Measurements from ENCODE around the gene HTR7. TPM values are rescaled to one million over a fixed set of nuclear protein-coding genes. Genes with fewer than 3 reads are reported as not detected.

Gene HTR7
- total RNA-seq, 1 experiment from 2014 or later, result 36.5 TPM

DNA sequence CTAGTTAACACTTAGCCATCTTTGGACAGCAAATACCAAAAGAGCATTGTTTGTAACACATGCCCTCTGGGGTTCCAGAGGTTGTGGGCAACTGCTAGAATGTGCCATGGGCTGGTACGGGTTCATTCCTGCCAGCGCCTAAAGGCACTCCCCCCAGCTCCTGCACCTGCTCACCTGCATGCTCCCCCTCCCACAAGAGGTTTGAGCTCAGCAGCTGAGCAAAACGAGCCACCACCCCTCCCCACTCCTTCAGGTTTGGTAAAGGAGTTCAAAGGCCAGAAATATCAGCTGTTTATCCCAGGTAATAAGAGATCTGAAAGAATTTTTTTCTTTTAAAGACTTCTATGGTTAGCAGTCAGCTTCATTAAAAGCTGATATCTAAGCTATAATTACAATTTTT lies 53.5 kb downstream of the HTR7 start:
- no peak for DNase-seq (ENCODE audit: low read depth)

DNA sequence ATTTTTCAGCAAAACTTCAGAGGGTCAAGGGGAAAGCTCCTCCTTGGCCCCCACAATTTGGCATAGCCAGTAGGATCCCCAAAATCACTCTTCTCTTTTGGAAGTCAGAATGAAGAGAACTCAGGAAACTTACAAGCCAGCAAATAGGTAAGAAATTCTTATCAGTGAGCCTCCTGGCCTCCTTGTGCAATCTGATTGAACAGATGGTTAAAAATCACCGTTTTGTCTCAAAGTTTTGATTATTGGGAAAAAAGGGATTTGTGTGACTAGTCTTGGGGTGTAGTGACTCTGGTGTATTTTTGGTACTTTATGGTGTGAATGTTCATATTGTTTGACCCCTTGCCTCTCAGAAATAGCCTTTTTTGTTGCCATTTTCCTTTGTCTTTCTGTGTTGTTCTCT lies 56.2 kb downstream of the HTR7 start:
- no peak for DNase-seq (ENCODE audit: low read depth)

DNA sequence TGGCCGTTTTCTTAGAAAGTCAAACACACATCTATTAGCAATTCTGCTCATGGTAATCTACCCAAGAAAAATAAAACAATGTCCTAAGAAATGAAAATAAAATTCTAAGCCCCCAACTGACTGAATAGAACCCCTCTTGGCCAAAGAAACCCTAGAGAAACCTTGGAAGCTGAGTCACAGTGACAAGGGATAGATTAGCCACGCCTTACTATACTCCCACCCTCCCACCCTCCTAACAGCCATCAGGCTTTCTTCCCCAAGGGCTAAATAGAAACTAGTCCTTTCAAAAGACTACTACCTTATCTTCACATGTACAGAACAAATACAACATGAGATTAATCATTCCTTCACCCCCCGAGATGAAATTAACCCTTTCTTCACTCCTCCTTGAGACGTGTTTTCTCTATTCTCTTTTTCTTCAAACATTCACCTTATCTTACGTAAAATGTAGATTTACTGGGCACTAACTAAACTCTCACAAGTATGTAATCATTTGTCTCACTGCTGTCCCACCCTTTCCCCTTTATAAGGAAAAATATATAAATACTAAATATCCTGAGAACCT lies 57.5 kb downstream of the HTR7 start:
- DNase-seq (ENCODE audit: low read depth), result no peak

DNA sequence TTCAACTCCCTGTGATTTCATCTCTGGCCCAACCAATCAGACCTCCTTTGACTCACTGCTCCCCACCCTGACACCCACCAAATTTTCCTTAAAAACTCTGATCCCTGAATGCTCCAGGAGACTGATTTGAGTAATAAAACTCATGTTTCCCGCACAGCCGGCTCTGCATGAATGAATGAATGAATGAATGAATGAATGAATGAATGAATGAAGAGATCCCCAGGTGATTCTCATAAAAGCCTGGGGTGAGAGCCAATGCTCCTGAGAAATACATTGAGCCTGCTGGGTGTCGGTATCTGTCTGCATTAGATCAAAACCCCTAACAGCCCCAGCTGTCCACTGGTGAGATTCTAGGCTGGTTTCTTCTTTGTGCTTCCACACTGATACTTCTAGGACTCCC lies 58.7 kb downstream of the HTR7 start:
- no peak for DNase-seq (ENCODE audit: low read depth)

DNA sequence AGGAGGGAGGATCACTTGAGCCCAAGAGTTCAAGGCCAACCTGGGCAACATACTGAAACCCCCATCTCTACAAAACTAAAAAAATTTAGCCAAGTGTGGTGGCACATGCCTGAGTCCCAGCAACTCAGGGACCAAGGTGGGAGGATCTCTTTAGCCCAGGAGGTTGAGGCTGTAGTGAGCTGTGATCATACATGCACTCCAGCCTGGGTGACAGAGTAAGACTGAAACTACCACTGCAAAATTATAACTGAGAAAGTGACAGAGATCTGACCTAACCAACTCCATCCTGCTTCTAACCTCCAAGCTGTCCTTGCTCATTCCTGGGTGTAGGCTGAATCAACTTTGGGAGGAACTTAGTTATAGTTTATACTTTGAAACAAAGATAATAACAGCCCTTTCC lies 59.4 kb downstream of the HTR7 start:
- no peak for DNase-seq (ENCODE audit: low read depth)

DNA sequence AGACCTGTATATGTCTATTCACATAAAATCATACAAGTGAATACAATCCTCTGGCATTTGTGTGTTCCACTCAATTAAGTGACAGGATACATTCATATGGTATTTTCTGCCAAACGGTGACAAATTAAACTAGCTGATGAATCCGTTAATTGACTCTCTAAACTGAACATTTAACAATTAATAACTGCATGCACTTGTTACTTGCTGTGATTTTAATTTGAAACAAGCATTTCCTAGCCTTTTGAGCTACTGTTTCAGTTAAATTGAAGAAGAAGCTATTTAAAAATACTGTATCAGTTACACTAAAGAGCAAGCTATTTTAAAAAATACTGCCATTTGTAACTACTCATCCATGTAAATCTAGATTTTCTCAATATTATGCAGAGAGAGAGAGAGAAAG lies 67.4 kb downstream of the HTR7 start:
- DNase-seq (ENCODE audit: low read depth), result no peak

DNA sequence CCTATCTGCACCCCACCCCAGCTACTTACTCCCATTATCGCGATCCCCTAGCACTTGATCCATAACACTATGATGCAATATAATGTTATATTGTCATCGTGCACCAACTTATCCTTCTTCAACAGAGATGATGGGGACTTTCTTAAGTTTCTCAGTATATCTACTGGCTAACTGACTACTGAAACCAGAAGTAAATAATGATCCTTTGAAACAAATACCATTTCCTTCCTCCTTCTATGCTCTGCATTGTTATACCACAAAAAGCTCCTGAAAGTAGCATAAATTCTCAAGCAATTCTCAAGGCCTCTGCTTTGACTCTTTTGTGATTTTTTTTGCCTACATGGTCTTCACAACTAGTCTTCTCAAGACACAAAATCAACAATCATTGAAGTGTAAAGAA lies 68.9 kb downstream of the HTR7 start:
- no peak for DNase-seq (ENCODE audit: low read depth)

DNA sequence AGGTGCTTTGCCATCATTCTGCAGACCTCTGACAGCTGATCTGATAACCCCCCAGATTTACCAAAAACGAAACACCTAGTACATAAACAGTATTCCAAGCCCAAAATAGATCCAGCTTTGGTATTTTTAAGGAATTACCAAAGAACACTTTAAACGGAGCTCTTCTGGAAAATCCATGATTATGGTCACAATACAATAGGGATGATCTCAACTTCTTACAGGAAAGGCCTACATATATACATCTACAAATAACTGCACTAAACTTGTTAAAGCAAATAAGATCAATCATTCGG lies 69.7 kb downstream of the HTR7 start:
- no peak for DNase-seq (ENCODE audit: low read depth)

DNA sequence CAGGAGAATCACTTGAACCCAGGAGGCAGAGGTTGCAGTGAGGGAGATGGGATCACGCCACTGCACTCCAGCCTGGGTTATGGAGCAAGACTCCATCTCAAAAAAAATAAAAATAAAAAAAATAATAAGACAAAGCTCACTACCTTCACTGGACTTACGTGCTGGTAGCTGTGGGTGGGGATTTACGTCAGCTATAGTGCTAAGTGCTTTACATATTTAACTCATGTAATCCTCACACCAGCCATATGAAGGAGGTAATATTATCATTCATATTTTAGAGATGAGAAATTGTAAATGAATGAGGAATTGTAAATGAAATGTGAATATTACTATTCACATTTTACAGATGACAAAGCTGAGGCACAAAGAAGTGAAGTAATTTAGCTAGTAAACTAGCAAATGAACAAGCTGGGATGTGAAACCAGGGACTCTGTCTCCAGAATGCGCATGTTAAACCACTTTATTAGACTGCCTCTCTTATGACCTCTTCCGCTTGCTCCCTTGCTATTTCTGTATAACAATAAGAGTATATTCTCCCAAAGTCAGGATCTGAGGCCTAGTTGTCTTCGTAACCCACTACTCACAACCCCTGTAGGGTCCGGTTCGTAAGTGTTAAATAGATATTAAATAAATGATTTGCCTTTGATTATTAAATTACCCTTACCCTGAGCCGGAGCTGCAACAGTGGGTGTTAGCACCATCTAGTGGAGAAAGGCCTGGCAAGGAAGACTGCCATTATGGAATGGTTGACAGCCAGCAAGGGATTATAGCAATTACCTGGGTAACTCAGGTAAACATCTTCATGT lies 70.2 kb downstream of the HTR7 start:
- peak; percentile 41 for DNase-seq (ENCODE audit: low read depth)

DNA sequence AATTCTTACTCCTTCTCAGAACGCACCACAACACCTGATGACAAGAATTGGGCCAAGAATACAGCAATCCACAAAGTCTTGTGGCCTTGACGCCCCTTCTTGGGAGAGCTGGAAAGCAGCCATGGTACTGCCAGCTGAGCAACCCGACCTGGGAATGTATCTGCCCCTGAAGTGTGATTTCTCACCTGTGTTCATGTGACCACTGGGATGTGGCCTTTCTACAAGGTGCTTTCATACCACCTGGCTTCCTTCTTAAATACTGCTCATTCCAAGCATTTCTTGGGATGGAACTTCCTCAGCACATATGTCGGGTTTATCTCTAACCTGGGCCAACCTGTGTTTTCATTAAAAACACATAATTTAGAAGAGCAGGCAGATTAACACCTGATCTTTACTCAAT lies 72.1 kb downstream of the HTR7 start:
- DNase-seq (ENCODE audit: low read depth), result no peak

DNA sequence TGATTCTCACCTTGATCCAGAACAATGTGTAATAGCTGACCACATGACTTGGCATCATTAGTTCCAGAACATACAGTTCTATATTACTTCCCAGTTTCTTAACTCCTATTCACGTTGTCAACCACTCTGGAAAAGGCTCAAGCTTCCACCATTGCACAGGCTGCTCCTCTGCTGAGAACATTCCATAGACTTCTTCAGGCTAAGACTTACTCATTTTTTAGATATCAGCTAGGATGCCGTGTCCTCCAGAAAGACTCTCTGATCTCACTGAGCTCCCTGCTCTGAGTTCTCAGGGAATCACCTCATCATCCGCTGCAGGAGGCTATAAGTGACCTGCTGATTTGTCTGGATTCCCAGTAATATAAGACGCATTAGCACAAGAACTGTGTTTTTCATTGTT lies 73.1 kb downstream of the HTR7 start:
- no peak for DNase-seq (ENCODE audit: low read depth)

DNA sequence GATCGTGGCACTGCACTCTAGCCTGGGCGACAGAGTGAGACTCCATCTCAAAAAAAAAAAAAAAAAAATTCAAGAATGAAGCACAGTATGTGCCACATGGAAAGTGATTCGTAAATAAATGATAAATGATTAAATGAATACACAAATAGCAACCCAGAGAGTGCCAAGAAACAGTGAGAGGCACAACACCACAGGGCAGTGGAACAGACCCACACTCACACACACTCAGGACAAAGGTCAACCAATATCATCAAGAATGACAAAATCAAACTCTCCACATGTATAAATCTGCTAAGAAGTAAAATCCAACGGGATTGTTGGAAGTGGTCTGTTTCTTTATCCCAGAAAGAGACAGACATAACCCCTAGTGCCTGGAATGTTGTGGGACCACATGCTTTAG lies 77.4 kb downstream of the HTR7 start:
- DNase-seq (ENCODE audit: low read depth), result no peak

DNA sequence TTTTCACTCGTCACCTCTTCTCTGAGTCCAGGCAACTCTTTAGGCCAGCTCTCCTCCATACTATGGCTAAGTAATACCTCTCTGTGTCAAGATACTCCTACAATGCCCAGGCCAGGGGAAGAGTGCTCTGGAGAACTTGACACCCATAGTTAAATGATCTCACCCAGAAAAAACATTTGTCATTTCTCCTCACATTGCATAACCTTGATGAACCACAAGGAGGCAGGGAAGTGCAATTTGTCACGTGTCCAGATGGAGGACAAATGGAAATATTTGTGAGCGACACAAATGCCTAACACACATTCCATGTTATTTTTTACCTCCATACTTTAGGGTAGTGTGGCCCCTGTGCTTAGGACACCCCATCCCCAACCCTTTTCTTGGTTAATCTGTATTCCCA lies 78.3 kb downstream of the HTR7 start:
- peak; percentile 17 for DNase-seq (ENCODE audit: low read depth)

DNA sequence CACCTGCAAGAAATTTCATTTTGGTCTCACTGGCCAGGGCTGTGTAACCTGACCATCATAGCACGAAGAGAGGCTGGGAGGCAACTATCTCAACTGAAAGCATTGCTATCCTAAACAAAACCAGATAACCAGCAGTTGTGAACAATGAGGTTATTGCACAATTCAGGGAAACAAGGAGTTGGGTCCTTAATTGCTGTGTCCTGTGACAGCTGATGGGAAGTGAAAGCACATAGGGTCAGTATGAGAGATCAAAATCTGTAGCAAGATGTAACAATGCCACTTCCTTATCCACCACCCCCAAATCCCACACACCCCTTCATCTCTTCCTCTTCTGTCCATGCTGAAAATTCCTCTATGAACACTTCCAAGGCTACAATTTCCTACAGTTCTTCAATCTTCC lies 80.2 kb downstream of the HTR7 start:
- peak; percentile 19 for DNase-seq (ENCODE audit: low read depth)

DNA sequence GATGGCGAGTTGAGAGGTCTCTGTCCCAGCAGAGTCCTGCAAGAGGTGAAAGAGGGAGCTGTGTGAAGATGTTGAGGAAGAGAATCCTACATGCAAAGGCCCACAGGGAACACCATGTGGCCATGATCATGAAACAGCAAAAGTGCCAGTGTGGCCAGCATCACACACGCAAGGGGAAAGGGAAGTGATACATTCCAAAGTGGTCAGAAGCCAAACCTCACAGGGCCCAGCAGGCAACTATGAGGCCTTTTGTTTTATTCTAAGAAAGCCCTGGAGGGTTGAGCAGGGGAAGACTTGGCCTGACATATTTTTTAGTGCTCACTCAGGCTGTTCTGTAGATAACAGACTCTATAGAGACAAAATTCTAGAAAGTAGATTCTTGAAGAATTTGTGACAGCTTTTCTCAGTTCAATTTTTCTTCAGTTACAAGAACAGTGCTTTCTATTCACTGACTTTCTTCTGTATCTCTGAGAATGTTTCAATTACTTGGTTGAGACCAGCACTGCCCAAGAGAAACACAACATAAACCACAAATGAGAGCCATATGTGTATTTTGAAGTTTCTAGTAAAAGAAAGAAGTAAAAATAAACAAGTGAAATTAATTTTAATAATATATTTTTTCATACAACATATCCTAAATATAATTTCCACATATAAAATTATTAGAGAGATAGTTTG lies 82.3 kb downstream of the HTR7 start:
- DNase-seq (ENCODE audit: low read depth), result peak; percentile 86

DNA sequence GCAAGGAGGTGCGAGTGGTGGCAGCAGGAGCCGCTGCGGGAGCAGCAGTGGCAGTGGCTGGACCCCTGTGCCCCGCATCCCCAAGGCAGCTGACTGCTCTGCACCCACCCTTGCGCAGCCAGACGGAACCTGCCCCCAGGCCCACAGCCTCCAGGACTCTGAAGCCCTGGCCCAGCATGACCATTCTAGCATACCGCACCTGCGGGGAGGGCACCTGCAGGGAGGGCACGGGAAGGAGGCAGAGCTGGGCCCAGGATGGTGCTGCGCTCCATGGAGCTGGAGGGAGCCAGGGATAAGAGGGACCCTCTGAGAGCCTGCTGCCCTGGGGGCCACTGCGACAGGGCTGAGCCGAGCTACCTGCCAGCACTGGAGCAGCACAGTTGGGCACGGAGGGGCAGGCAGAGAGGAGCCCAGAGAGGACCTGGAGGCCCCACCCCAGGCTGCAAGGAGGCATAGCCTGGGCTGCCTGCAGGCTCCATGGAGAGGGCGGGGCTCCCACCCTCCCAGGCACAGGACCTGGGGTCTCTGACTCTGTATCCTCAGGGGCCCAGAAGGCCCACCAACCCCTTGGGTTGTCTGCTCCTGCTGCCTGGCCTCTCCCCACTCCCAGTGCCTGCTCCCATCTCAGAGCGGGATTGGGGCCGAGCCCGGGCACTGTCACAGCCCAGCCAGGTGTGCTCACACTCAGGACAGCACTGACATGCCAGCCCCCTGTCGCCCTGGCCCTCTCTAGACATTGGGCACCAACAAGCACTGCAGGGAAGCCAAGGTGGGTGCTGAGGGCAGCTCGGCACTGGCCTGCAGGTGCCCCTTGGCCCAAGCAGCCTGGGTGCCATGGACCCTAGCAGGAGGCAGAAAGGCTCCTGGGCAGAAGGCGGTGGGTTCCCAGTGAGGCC lies 87.6 kb downstream of the HTR7 start:
- DNase-seq (ENCODE audit: low read depth), result no peak

DNA sequence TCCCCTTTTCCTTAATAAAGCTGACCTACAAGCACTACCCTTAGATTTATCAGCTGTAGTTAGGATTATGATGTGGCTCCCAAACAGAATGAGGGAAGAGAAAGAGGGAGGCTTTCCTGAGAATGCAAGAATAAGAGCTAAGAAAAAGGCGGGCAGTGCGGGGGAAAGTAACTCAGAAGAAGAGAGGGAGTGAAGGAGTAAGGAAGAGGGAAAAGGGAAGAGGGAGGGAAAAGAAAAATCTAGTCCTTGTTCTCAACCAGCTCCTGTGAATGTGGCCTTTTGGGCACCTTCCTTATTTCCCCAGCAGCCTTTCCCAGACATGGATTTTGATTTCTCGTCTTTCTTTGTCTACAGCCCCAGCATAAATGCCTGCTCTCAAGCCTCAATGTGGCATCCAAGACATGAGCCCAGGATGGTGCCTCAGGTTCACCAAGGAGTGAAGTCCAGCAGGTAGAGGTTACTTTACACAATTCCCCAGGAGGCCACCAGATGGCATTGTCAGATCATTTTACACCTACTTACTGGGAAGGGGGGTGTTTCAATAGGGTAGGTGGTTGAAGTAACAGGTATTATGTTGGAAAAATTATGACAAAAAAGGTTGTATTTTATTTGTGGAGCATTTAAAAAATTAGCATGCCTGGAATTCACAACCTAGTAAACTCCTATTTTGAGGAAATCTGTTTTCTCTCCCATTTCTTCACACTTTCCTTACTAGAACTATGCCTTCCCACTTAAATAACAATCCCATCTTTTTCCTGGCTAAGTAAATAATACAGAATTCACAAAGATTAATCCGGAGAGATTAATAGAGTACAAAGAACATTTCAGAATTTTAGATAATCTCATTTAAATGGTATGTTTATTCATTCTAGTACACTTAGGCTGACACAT lies 106.5 kb downstream of the HTR7 start:
- peak; percentile 59 for DNase-seq (ENCODE audit: low read depth)

DNA sequence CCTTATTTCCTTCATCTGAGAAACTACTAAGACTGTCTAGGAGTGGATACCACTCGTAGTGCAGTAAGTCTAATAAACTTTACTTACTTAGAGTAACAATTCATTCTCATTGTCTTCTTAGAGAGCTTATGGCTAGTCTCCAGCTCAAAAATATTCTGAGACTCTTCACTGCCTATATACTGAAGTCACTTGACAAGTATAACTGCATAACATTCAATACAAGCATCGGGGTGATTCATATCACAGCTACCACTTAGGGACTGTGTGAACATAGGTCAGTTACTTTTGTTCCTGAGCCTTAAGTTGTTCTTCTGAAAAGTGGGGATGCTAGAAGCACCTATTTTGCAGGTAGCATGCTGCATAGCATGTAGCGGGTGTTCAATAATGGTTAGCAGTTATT lies 111.0 kb downstream of the HTR7 start:
- no peak for DNase-seq (ENCODE audit: low read depth)

DNA sequence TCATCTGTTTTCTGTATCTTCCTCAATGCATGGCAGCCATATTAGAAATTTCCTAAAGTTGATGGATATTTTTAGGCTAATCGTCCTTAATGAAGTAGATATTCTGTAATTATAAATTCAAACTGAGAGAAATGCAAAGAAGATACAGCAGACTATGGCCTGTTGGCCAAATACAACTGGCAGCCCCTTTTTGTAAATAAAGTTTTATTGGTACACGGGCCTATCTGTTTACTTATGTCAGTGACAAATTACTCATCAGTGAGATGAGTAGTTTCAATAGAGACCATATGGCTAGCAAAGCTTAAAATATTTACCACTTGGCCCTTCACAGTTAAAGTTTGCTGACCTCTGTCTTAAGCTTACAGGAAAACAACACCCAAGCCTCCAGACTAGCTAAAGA lies 112.3 kb downstream of the HTR7 start:
- no peak for DNase-seq (ENCODE audit: low read depth)

DNA sequence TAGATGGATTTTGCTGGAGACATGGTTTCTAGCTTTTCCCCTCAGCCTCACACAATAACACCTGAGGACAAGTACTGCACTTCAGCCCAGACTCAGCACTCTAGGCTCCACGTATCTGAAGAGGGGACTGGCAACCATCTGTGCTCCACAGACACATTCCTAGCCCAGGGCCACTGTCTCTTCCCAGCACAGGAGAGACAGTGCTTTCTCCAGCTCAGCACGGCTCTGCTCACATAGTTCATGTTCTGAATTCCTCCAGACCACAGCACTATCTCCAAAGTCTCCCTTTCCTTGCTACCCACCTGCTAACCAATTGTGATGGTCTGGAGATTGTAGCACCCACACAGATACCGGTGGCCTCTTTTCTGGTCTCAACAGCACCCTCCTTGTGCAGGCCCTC lies 114.5 kb downstream of the HTR7 start:
- no peak for DNase-seq (ENCODE audit: low read depth)

DNA sequence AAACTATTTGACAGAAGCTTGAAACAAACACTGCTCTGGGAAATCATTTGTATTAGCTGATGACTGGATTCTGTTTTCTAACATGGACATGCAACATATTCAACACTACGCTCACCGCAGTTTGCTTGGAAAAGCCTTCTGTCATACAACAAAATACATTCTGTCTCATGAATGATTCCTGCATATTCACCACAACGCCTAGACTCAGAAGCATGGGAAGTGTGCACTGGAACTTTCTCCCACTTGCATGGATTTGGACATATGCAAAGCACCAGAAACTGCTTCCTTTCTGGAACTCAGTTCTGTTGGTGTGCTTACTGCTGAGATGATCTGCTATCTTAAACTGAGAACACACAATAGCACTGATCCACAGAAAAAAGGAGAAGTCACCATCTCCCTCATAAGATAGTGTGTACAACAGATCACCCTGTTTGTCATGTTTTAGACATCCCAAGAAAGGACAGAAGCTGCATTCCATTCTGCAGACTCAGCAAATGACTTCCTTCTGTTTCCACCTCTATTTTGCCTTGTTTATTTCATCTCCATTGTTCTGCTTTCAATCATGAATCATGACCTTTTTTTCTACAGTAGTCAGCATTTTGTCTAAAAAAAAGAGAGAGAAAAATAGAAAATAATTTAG lies 115.8 kb downstream of the HTR7 start:
- peak; percentile 88 for DNase-seq (ENCODE audit: low read depth)

Measured in M059J (cell line).